MM.1S (cell line): Measurements from ENCODE around the gene CPAMD8.

Experiments used
- CTCF ChIP-seq: fragments of 300-600 bp; sonication (generic); IDR thresholded peaks from 2 replicates; pipeline ENCODE4 v1.5.1; 2016; ENCODE audit warnings: antibody characterized with exemption, low read length, mixed read lengths
- EZH2 ChIP-seq: fragments of 300-600 bp; sonication (generic); optimal IDR thresholded peaks from 2 replicates; pipeline ENCODE3; 2017; ENCODE audit warnings: low read depth, mild to moderate bottlenecking, antibody characterized with exemption, low read length, mixed read lengths
- EZH2phosphoT487 ChIP-seq: fragments of 300-600 bp; sonication (generic); IDR thresholded peaks from 2 replicates; pipeline ENCODE4 v1.6.1; 2018; ENCODE audit warnings: antibody characterized with exemption, low read length

- TF ChIP-seq EZH2phosphoT487 (no peak), CTCF (no peak), EZH2 (no peak)
Observed at GRCh38 chr19:16885166-16885565, 141.4 kb downstream of the CPAMD8 start.
